Cardiac fibroblast (primary cell): Measurements from ENCODE around the gene CLC.
"Not testable (repeated sequence)": the region's sequence is repeated elsewhere in the genome, so short reads cannot be mapped to it uniquely, and the experiment has no call there.

Source experiments
- DNase-seq, 2 donors: peaks; one replicate each; pipeline versions ENCODE4 v3.0.0 to v3.0.0-alpha.2; 2010; ENCODE audit warnings: low read depth in 2 of 2
- H3K4me3 ChIP-seq, 2 donors: replicated peaks in 1 of 2; 1 replicate in 1 of 2; 2 replicates in 1 of 2; pipeline ENCODE4 v1.5.1; 2011; ENCODE audit warnings: low read depth in 2 of 2, low read length in 2 of 2, mild to moderate bottlenecking in 2 of 2, moderate library complexity in 1 of 2
- TF ChIP-seq, protein P1 (sequence below): IDR thresholded peaks from one replicate; pipeline ENCODE4 v1.5.1; 2011; ENCODE audit warnings: low read depth, mild to moderate bottlenecking, low read length, inconsistent platforms

The CLC gene

DNA sequence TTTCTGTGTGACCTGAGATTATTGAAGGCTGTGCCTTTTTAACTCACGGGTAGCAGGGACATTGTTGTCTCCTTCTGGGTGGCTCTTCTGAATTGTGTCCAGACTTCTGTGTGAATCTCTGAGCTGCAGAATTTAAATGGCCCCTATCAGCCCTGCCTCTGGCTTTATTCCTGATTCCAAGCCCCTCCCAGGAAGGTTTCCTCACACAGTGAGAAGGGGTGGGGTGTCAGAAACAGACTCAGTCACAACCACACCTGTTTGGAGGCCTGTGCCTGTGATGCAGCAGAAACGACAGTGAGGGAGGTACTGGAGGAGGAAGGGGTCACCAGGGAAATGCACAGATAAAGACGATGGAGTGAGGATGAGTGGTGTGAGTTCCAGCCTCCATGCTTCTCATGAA lies at the start of gene CLC:
CLC (minus strand) TSS at position 139 of the 400 bp plus-strand sequence; CDS start at position 62, 77 bp downstream.
- TF ChIP-seq, protein P1, sequence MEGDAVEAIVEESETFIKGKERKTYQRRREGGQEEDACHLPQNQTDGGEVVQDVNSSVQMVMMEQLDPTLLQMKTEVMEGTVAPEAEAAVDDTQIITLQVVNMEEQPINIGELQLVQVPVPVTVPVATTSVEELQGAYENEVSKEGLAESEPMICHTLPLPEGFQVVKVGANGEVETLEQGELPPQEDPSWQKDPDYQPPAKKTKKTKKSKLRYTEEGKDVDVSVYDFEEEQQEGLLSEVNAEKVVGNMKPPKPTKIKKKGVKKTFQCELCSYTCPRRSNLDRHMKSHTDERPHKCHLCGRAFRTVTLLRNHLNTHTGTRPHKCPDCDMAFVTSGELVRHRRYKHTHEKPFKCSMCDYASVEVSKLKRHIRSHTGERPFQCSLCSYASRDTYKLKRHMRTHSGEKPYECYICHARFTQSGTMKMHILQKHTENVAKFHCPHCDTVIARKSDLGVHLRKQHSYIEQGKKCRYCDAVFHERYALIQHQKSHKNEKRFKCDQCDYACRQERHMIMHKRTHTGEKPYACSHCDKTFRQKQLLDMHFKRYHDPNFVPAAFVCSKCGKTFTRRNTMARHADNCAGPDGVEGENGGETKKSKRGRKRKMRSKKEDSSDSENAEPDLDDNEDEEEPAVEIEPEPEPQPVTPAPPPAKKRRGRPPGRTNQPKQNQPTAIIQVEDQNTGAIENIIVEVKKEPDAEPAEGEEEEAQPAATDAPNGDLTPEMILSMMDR, result no peak
- H3K4me3 ChIP-seq, result no peak within 1 kb of the TSS
- no peak for DNase-seq

DNA sequence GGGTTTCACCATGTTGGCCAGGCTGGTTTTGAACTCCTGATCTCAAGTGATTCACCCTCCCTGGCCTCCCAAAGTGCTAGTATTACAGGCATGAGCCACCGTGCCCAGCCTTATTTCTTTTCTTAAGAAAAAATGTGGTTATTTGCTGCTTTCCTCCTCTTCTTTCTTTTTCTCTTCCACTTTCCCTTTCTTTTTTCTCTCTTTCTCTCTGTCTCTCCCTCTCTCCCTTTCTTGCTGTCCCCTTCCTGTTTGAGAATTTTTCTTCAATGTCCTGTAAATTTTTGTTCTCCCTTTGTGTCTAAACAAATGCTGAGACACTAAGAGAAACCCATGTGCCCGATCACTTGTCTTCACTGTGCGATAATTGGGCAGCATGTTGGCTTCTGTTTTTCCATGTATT lies 43.1 kb upstream of the CLC start:
- no peak overlapping the region for H3K4me3 ChIP-seq
- TF ChIP-seq, protein P1, result no peak
- DNase-seq, result no peak

DNA sequence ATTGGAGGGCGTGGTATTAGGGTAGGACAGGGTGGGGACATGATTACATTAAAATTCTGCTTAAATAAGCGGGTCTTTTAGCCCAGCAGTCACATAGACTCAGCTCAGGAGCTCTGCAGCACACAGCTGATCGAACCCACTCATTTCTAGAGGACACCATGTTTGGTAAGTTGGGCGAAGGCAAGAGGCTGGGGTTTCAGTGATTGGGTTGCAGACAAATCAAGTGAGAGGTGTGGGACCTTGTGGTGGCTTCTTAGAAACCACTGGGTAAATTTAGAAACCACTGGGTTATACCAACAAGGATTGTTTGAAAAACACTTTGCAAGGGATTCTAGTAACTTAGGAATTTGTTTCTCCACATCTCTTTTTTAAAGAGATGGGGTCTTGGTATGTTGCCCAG lies 40.9 kb upstream of the CLC start, which contains the start of gene LEUTX:
LEUTX (plus strand) TSS at position 92 of the 400 bp plus-strand sequence; CDS start at position 159, 67 bp downstream.
- TF ChIP-seq, protein P1, result no peak
- H3K4me3 ChIP-seq, result no peak within 1 kb of the TSS
- no peak for DNase-seq

DNA sequence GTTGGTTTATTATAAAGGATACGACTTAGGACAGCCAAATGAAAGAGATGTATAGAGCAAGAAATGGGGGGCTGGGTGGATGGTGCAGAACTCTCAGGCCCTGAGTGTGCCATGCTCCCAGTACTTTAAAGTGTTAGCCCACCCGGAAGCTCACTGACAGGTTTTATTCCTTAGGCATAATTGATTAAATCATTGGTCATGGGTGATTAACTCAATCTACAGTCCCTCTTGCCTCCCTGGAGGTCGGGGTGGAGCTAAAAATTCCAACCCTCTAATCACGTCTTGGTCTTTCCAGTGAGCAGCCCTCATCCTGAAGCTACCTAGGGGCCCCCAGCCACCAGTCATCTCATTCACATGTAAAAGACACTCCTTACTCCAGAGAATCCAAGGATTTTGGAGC lies 31.0 kb upstream of the CLC start:
- no peak for DNase-seq
- H3K4me3 ChIP-seq, result no peak overlapping the region
- TF ChIP-seq, protein P1, result no peak

DNA sequence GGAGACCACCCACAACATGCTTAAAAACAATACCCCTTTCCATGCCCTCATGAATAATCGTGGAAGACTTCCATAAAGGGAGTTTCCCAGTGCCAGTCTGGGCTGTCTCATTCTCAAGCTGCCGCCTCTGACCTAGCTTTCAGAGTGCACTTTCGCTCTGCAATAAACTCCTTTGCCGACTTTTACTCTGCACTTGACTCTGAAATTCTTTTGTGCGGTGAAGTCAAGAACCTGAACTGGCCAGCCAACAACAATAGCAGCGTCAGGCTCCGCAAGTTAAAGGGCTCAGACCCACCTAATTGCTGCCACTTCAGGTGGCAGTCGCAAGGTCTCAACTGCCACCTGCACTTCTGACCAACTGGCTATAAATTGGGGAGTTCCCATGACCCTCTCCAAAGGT lies 30.5 kb upstream of the CLC start:
- H3K4me3 ChIP-seq, result no peak overlapping the region
- TF ChIP-seq, protein P1, result no peak
- no peak for DNase-seq

DNA sequence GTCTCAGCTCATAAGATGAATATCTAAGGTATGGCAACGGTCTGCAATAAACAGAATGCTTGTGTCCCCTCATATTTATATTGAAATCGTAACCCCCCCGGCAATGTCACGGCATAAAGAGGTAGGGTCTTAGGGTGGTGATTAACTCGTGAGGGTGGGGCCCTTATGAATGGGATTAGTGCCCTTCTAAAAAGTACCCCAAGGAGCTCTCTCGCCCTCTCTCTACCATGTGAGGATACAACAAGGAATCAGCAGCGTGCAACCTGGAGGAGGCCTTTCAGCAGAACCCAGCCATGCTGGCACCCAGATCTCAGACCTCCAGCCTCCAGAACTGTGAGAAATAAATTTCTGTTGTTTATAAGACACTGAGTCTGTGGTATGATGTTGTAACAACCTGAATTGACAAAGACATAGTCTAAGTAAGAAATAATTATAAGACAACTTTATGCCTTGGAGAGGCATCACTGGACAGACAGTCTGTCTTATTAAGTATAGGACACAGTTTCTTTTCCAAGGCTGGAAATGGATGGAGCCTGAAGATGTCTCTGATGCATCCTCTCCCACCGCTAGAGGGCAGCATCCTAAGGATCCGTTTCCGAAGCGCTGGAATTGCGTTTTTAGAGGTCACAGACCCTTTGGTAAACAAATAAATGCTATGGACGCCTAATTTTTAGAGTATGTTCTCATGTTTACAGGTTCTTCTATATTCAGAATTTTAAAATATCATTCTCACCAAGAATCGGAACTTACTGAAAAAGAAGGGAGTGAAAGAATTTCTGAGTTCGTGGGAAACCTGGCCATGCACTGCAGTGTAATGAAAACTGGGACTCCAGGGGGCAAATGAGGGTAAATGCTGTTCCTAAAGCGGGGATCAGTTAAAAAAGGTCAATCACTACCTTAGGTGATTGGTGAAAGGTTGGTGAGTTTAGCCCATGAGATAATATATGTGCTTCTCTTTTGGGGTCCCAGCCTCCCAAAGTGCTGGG lies 27.6 kb upstream of the CLC start:
- peak; percentile 59 to 61 for DNase-seq
- TF ChIP-seq, protein P1, result peak; percentile 78
- H3K4me3 ChIP-seq, result no peak overlapping the region

DNA sequence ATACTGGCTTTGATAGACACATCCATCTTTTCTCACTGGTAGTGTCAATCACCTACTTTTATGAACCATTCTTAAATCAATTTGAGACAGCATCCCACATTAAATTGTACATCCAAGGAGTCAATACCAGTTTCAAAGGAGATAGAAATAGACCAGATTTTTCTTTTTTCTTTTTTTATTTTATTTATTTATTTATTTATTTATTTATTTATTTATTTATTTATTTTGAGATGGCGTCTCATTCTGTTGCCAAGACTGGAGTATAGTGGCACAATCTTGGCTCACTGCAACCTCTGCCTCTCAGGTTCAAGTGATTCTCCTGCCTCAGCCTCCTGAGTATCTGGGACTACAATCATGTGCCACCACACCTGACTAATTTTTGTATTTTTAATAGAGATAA lies 24.0 kb upstream of the CLC start:
- not testable (repeated sequence) for DNase-seq, H3K4me3 ChIP-seq
